Loucy (cell line): ENCODE data around the gene BANF1.

Source experiments
- H2AFZ ChIP-seq: fragments of 200-600 bp; sonication (generic); 2 replicates; pipeline ENCODE4 v1.6.0; 2016; ENCODE audit warnings: antibody characterized with exemption, mild to moderate bottlenecking, low read length, moderate library complexity
- H3F3A ChIP-seq: fragments of 200-600 bp; 2 replicates; pipeline ENCODE4 v1.6.0; 2016; ENCODE audit warnings: antibody characterized with exemption, low read depth, mild to moderate bottlenecking
- H3K27me3 ChIP-seq: fragments of 200-600 bp; sonication (generic); 2 replicates; pipeline ENCODE4 v1.6.1; 2014; ENCODE audit warnings: low read length, mild to moderate bottlenecking; ENCODE audit not compliant: insufficient read depth, poor library complexity, severe bottlenecking
- H3K36me3 ChIP-seq: fragments of 200-600 bp; sonication (generic); 2 replicates; pipeline ENCODE4 v1.6.1; 2016; ENCODE audit warnings: low read length; ENCODE audit not compliant: insufficient read depth
- H3K4me1 ChIP-seq: fragments of 200-600 bp; sonication (generic); 2 replicates; pipeline ENCODE4 v1.5.1; 2014; ENCODE audit warnings: low read length, mild to moderate bottlenecking; ENCODE audit not compliant: insufficient read depth, poor library complexity, severe bottlenecking
- H3K4me2 ChIP-seq: fragments of 200-600 bp; sonication (generic); 2 replicates; pipeline ENCODE4 v1.6.0; 2014; ENCODE audit warnings: antibody characterized with exemption, low read length, low read depth, mild to moderate bottlenecking; ENCODE audit not compliant: poor library complexity, severe bottlenecking
- H3K4me3 ChIP-seq: fragments of 200-600 bp; sonication (generic); 2 replicates; pipeline ENCODE4 v1.5.1; 2014; ENCODE audit warnings: low read length, mild to moderate bottlenecking, mixed read lengths; ENCODE audit not compliant: poor library complexity, severe bottlenecking
- H3K79me2 ChIP-seq: fragments of 200-600 bp; sonication (generic); 2 replicates; pipeline ENCODE4 v1.6.1; 2014; ENCODE audit warnings: low read length; ENCODE audit not compliant: insufficient read depth
- H3K9ac ChIP-seq: fragments of 200-600 bp; sonication (generic); 2 replicates; pipeline ENCODE4 v1.6.0; 2014; ENCODE audit warnings: mild to moderate bottlenecking, low read depth, low read length, moderate library complexity; ENCODE audit not compliant: poor library complexity, severe bottlenecking
- H3K9me2 ChIP-seq: fragments of 200-600 bp; sonication (generic); replicated peaks from 2 replicates; pipeline ENCODE4 v1.6.1; 2016; ENCODE audit warnings: low read depth, low read length, mixed read lengths
- H3K9me3 ChIP-seq: fragments of 200-600 bp; sonication (generic); 2 replicates; pipeline ENCODE4 v1.6.1; 2014; ENCODE audit warnings: mild to moderate bottlenecking, antibody characterized with exemption, low read length, low read depth; ENCODE audit not compliant: insufficient read depth
- H4K20me1 ChIP-seq: fragments of 200-600 bp; sonication (generic); 2 replicates; pipeline ENCODE4 v1.6.0; 2014; ENCODE audit warnings: antibody characterized with exemption, low read length, mild to moderate bottlenecking; ENCODE audit not compliant: insufficient read depth, poor library complexity, severe bottlenecking
- CTCF ChIP-seq: fragments of 200-600 bp; sonication (generic); conservative IDR thresholded peaks from 2 replicates; pipeline ENCODE4 v1.5.1; 2014; ENCODE audit warnings: mild to moderate bottlenecking, antibody characterized with exemption, low read length
- EZH2phosphoT487 ChIP-seq: fragments of 200-600 bp; IDR thresholded peaks from 2 replicates; pipeline ENCODE4 v1.6.1; 2018; ENCODE audit warnings: antibody characterized with exemption, mild to moderate bottlenecking, moderate library complexity, borderline replicate concordance

The BANF1 gene

GRCh38 chr11:66036334-66036710 is 34.0 kb downstream of the BANF1 start:
- H3K79me2 ChIP-seq, result no peaks in the 10 kb centered on the region
- no peak overlapping the region for H3K4me2 ChIP-seq
- TF ChIP-seq EZH2phosphoT487 (no peak), CTCF (no peak)
- no peak overlapping the region for H2AFZ ChIP-seq
- no peaks in the 10 kb centered on the region for H3F3A ChIP-seq
- H3K9me2 ChIP-seq, result no peaks in the 10 kb centered on the region
- H3K4me3 ChIP-seq, result no peak overlapping the region
- no peaks in the 10 kb centered on the region for H3K9me3 ChIP-seq
- no peaks in the 10 kb centered on the region for H3K36me3 ChIP-seq
- no peak overlapping the region for H3K9ac ChIP-seq
- H3K4me1 ChIP-seq, result no peaks in the 10 kb centered on the region
- no peaks in the 10 kb centered on the region for H4K20me1 ChIP-seq
- H3K27me3 ChIP-seq, result no peaks in the 10 kb centered on the region

- Histone ChIP-seq H3K36me3 (no peaks in the 10 kb centered on the region), H3K4me3 (no peak overlapping the region), H3K4me2 (no peak overlapping the region), H3K9me2 (no peaks in the 10 kb centered on the region), H4K20me1 (no peaks in the 10 kb centered on the region), H3F3A (no peaks in the 10 kb centered on the region), H3K9me3 (no peaks in the 10 kb centered on the region), H3K9ac (no peak overlapping the region), H3K4me1 (no peaks in the 10 kb centered on the region), H3K27me3 (no peaks in the 10 kb centered on the region), H3K79me2 (no peaks in the 10 kb centered on the region), H2AFZ (no peak overlapping the region)
- TF ChIP-seq CTCF (no peak), EZH2phosphoT487 (no peak)
Measured at GRCh38 chr11:66037327-66037726, 35.0 kb downstream of the BANF1 start.

- no peaks in the 10 kb centered on the region for H3K9me3 ChIP-seq
- H3K4me1 ChIP-seq, result peaks cover under 1% of the 10 kb centered on the region
- no peaks in the 10 kb centered on the region for H3K36me3 ChIP-seq
- H3K4me3 ChIP-seq, result no peak overlapping the region
- TF ChIP-seq CTCF (no peak), EZH2phosphoT487 (no peak)
- no peaks in the 10 kb centered on the region for H3K79me2 ChIP-seq
- no peak overlapping the region for H3K4me2 ChIP-seq
- H2AFZ ChIP-seq, result no peak overlapping the region
- no peaks in the 10 kb centered on the region for H3K27me3 ChIP-seq
- H3F3A ChIP-seq, result no peaks in the 10 kb centered on the region
- H3K9me2 ChIP-seq, result no peaks in the 10 kb centered on the region
- H4K20me1 ChIP-seq, result no peaks in the 10 kb centered on the region
- no peak overlapping the region for H3K9ac ChIP-seq
Measured at GRCh38 chr11:66039765-66040164, 37.5 kb downstream of the BANF1 start.
